ENCODE data around the gene SMYD5.

Gene SMYD5

GRCh38 chr2:73266061-73266901 lies 52.2 kb downstream of the SMYD5 start:
- in situ Hi-C loops (cut with HindIII; ENCODE audit: low pct_ligation_motif_present, low pct_unique_long_range_greater_than_20kb, low sequenced_read_pairs): no loop called here
- no peak for DNase-seq

GRCh38 chr2:73267008-73267407 lies 53.0 kb downstream of the SMYD5 start:
- no peak for DNase-seq
- in situ Hi-C loops (cut with HindIII; ENCODE audit: low pct_ligation_motif_present, low pct_unique_long_range_greater_than_20kb, low sequenced_read_pairs): no loop called here

- DNase-seq: no peak
- in situ Hi-C loops (cut with HindIII; ENCODE audit: low pct_ligation_motif_present, low pct_unique_long_range_greater_than_20kb, low sequenced_read_pairs): no loop called here
These were observed 54.4 kb downstream of the SMYD5 start for GRCh38 chr2:73268366-73268829.

GRCh38 chr2:73268830-73269685 lies 55.0 kb downstream of the SMYD5 start:
- in situ Hi-C loops (cut with HindIII; ENCODE audit: low pct_ligation_motif_present, low pct_unique_long_range_greater_than_20kb, low sequenced_read_pairs): no loop called here
- peak; percentile 75 for DNase-seq

GRCh38 chr2:73269686-73270465 lies 55.8 kb downstream of the SMYD5 start:
- in situ Hi-C loops (cut with HindIII; ENCODE audit: low pct_ligation_motif_present, low pct_unique_long_range_greater_than_20kb, low sequenced_read_pairs): no loop called here
- DNase-seq: no peak

- in situ Hi-C loops (cut with HindIII; ENCODE audit: low pct_ligation_motif_present, low pct_unique_long_range_greater_than_20kb, low sequenced_read_pairs): no loop called here
- DNase-seq: no peak
These were observed 58.2 kb downstream of the SMYD5 start for GRCh38 chr2:73272270-73272669.

Data from ACHN (cell line).